SU-DHL-6 (cell line): ENCODE data around the gene PLSCR5.

Experiments
- H2AFZ ChIP-seq: fragments of 200-600 bp; sonication (generic); 2 replicates; pipeline ENCODE4 v1.6.1; 2014; ENCODE audit warnings: low read depth, mild to moderate bottlenecking, moderate library complexity, mixed read lengths, antibody characterized with exemption, low read length; ENCODE audit not compliant: severe bottlenecking
- H3F3A ChIP-seq: fragments of 200-600 bp; shearing (Covaris generic); 2 replicates; pipeline ENCODE4 v1.6.0; 2016; ENCODE audit warnings: antibody characterized with exemption, mild to moderate bottlenecking; ENCODE audit not compliant: insufficient read depth
- H3K27ac ChIP-seq: fragments of 200-600 bp; sonication (generic); 2 replicates; pipeline ENCODE4 v1.5.1; 2016; ENCODE audit warnings: low read depth, mild to moderate bottlenecking, low read length, moderate library complexity, mixed read lengths
- H3K27me3 ChIP-seq: fragments of 200-600 bp; sonication (generic), shearing (Covaris generic); 2 replicates; pipeline ENCODE4 v1.6.0; 2014; ENCODE audit warnings: mild to moderate bottlenecking, low read length
- H3K36me3 ChIP-seq: fragments of 200-600 bp; sonication (generic); 2 replicates; pipeline ENCODE4 v1.6.1; 2014; ENCODE audit warnings: mild to moderate bottlenecking, low read length, mixed read lengths
- H3K4me2 ChIP-seq: fragments of 300-600, 200-600 bp; shearing (Covaris generic), sonication (generic); 2 replicates; pipeline ENCODE4 v1.6.0; 2014; ENCODE audit warnings: low read length, low read depth, mild to moderate bottlenecking; ENCODE audit not compliant: poor library complexity, severe bottlenecking
- H3K4me3 ChIP-seq: fragments of 200-600 bp; sonication (generic); 2 replicates; pipeline ENCODE4 v1.5.1; 2014; ENCODE audit warnings: antibody characterized with exemption, low read length, mild to moderate bottlenecking, mixed read lengths; ENCODE audit not compliant: insufficient read depth, poor library complexity, severe bottlenecking
- H3K79me2 ChIP-seq: fragments of 200-600 bp; sonication (generic); 2 replicates; pipeline ENCODE4 v1.6.1; 2014; ENCODE audit warnings: mild to moderate bottlenecking, low read length, moderate library complexity; ENCODE audit not compliant: insufficient read depth
- H3K9ac ChIP-seq: fragments of 200-600 bp; sonication (generic); 2 replicates; pipeline ENCODE4 v1.7.0; 2014; ENCODE audit warnings: mild to moderate bottlenecking, low read length
- H3K9me2 ChIP-seq: fragments of 200-600 bp; sonication (generic); replicated peaks from 2 replicates; pipeline ENCODE4 v1.6.1; 2014; ENCODE audit warnings: low read length; ENCODE audit not compliant: insufficient read depth
- H3K9me3 ChIP-seq: fragments of 200-600 bp; sonication (generic); 2 replicates; pipeline ENCODE4 v1.6.1; 2014; ENCODE audit warnings: low read length, mixed read lengths; ENCODE audit not compliant: insufficient read depth
- H4K20me1 ChIP-seq: fragments of 200-600 bp; sonication (generic); 2 replicates; pipeline ENCODE4 v1.6.1; 2014; ENCODE audit warnings: low read depth, mild to moderate bottlenecking, antibody characterized with exemption, low read length, moderate library complexity, mixed read lengths
- EZH2phosphoT487 ChIP-seq: fragments of 200-600 bp; sonication (generic), shearing (Covaris generic); conservative IDR thresholded peaks from 2 replicates; pipeline ENCODE4 v1.6.1; 2018; ENCODE audit warnings: mild to moderate bottlenecking, antibody characterized with exemption, low read length, moderate library complexity, mixed read lengths
- TF ChIP-seq, protein P1 (sequence below): fragments of 200-600 bp; sonication (generic); IDR thresholded peaks from one replicate; pipeline ENCODE4 v1.5.1; 2017; ENCODE audit warnings: antibody characterized with exemption, mild to moderate bottlenecking, low read length, moderate library complexity; ENCODE audit not compliant: insufficient read depth, poor library complexity, severe bottlenecking

The PLSCR5 gene

DNA sequence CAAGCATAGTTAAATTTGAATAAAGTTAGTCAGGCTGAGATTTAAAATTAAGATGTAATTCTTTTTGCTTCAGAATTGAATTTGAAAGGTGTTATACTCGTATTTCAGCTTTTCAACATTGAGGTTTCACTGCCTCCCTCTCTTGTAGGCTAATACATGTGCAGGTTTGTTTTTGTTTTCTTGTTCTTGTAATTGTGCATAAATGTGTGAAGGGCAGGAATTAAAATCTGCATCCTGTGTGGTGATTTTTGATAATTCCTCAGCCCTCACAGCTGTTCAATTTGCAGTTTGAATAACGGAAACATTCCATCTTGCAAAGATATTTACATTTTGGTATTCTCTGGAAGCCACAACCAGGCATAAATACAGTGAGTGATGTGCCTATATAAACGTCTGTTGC is 35.8 kb downstream of the PLSCR5 start:
- H3K79me2 ChIP-seq = no peaks in the 10 kb centered on the region
- H3K36me3 ChIP-seq = no peaks in the 10 kb centered on the region
- H3K9me3 ChIP-seq = no peaks in the 10 kb centered on the region
- H3K27ac ChIP-seq = no peak overlapping the region
- H3K9ac ChIP-seq = no peak overlapping the region
- H2AFZ ChIP-seq = no peak overlapping the region
- H3K9me2 ChIP-seq = no peaks in the 10 kb centered on the region
- H3K4me2 ChIP-seq = no peak overlapping the region
- no peaks in the 10 kb centered on the region for H3F3A ChIP-seq
- no peaks in the 10 kb centered on the region for H3K27me3 ChIP-seq
- TF ChIP-seq, protein P1, sequence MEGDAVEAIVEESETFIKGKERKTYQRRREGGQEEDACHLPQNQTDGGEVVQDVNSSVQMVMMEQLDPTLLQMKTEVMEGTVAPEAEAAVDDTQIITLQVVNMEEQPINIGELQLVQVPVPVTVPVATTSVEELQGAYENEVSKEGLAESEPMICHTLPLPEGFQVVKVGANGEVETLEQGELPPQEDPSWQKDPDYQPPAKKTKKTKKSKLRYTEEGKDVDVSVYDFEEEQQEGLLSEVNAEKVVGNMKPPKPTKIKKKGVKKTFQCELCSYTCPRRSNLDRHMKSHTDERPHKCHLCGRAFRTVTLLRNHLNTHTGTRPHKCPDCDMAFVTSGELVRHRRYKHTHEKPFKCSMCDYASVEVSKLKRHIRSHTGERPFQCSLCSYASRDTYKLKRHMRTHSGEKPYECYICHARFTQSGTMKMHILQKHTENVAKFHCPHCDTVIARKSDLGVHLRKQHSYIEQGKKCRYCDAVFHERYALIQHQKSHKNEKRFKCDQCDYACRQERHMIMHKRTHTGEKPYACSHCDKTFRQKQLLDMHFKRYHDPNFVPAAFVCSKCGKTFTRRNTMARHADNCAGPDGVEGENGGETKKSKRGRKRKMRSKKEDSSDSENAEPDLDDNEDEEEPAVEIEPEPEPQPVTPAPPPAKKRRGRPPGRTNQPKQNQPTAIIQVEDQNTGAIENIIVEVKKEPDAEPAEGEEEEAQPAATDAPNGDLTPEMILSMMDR = no peak
- no peak for TF ChIP-seq EZH2phosphoT487
- H3K4me3 ChIP-seq = no peak overlapping the region
- no peaks in the 10 kb centered on the region for H4K20me1 ChIP-seq

DNA sequence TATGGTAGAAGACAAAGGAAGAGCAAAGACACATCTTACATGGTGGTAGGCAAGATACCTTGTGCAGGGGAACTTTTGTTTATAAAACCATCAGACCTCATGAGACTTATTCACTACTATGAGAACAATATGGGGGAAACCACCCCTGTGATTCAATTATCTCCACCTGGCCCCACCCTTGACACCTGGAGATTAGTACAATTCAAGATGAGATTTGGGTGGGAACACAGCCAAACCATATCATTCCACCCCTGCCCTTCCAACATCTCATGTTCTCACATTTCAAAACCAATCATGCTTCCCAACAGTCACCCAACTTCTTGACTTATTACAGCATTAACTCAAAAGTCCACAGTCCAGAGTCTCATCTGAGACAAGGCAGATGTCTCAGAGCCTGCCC is 39.0 kb downstream of the PLSCR5 start:
- Histone ChIP-seq H4K20me1 (no peaks in the 10 kb centered on the region), H2AFZ (no peak overlapping the region), H3K36me3 (no peaks in the 10 kb centered on the region), H3F3A (no peaks in the 10 kb centered on the region), H3K9me3 (no peaks in the 10 kb centered on the region), H3K27ac (no peak overlapping the region), H3K9ac (no peak overlapping the region), H3K4me2 (no peak overlapping the region), H3K79me2 (no peaks in the 10 kb centered on the region), H3K4me3 (no peak overlapping the region), H3K9me2 (no peaks in the 10 kb centered on the region), H3K27me3 (no peaks in the 10 kb centered on the region)
- no peak for TF ChIP-seq EZH2phosphoT487
- TF ChIP-seq, protein P1 = no peak

DNA sequence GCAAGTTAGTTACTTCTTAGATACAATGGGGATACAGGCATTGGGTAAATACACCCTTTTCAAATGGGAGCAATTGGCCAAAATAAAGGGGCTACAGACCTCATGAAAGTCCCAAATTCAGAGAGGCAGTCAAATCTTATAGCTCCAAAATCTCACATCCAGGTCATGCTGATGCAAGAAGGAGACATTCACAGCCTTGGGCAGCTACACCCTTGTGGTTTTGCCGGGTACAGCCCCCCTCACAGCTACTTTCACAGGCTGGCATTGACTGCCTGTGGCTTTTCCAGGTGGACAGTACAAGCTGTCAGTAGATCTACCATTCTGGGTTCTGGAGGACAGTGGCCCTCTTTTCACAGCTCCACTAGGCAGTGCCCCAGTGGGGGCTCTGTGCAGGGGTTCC is 43.3 kb downstream of the PLSCR5 start:
- Histone ChIP-seq H4K20me1 (no peaks in the 10 kb centered on the region), H3K79me2 (no peaks in the 10 kb centered on the region), H3K36me3 (no peaks in the 10 kb centered on the region)

More for the DNA sequence above, 43.3 kb downstream of the PLSCR5 start:
- Histone ChIP-seq H3F3A (no peaks in the 10 kb centered on the region), H2AFZ (no peak overlapping the region), H3K4me3 (no peak overlapping the region), H3K9me2 (no peaks in the 10 kb centered on the region), H3K9ac (no peak overlapping the region), H3K9me3 (no peaks in the 10 kb centered on the region), H3K27me3 (no peaks in the 10 kb centered on the region), H3K4me2 (no peak overlapping the region), H3K27ac (no peak overlapping the region)
- TF ChIP-seq EZH2phosphoT487 = no peak
- TF ChIP-seq, protein P1 = no peak
